ENCODE data around the gene RPTOR.

The RPTOR gene

GRCh38 chr17:80886641-80887573, 342.3 kb downstream of the RPTOR start:
- no peak for DNase-seq

- DNase-seq = no peak
Measured at GRCh38 chr17:80887639-80888175, 343.1 kb downstream of the RPTOR start.

GRCh38 chr17:80888276-80889160, 343.9 kb downstream of the RPTOR start:
- DNase-seq = no peak

GRCh38 chr17:80889231-80890195, 344.9 kb downstream of the RPTOR start:
- peak in 1 of 2 donors; percentile 28 for DNase-seq

GRCh38 chr17:80890196-80890920, 345.7 kb downstream of the RPTOR start:
- DNase-seq = no peak

- no peak for DNase-seq
Measured at GRCh38 chr17:80890921-80891396, 346.3 kb downstream of the RPTOR start.

GRCh38 chr17:80891397-80892018, 346.9 kb downstream of the RPTOR start:
- DNase-seq = peak; percentile 55 to 67

GRCh38 chr17:80892019-80892855, 347.6 kb downstream of the RPTOR start:
- peak; percentile 58 to 75 for DNase-seq

GRCh38 chr17:80892900-80893603, 348.4 kb downstream of the RPTOR start:
- DNase-seq = no peak

GRCh38 chr17:80893604-80894438, 349.2 kb downstream of the RPTOR start:
- DNase-seq = no peak

- DNase-seq = no peak
Measured at GRCh38 chr17:80894439-80894721, 349.7 kb downstream of the RPTOR start.

GRCh38 chr17:80894726-80895125, 350.1 kb downstream of the RPTOR start:
- no peak for DNase-seq

- no peak for DNase-seq
Measured at GRCh38 chr17:80895366-80895765, 350.7 kb downstream of the RPTOR start.

- DNase-seq = no peak
Measured at GRCh38 chr17:80898716-80899115, 354.1 kb downstream of the RPTOR start.

GRCh38 chr17:80899402-80900268, 355.0 kb downstream of the RPTOR start:
- peak; percentile 60 to 79 for DNase-seq

- no peak for DNase-seq
Measured at GRCh38 chr17:80901319-80901718, 356.7 kb downstream of the RPTOR start.

All from CD4-positive, alpha-beta T cell treated with Interleukin-4 for 1 hour (primary cell).